EL (cell line): ENCODE results near the gene SLC35F3.

ENCODE experiments used
- DNase-seq: peaks from one replicate; pipeline ENCODE4 v3.0.0-alpha.2; 2016

Gene SLC35F3

DNA sequence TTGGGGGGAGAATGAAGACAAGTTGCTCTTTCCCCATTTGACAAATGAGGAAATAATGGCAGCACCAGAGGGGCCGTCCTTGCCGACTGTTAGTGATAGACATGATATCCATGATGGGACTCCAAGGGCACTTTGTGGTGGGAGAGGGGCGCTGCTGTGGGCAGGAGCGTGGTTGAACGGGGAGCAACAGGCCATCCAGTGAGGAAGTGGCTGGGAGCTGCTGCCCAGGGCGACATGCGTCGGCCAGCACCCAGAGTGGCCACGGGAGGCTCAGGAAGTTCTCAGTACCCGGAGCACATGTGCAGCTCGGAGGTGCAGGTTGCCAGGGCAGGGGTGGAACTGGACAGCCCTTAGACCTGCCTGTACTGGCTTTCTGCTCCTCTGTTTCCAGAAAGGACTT, 71.0 kb downstream of the SLC35F3 start:
- DNase-seq, result no peak

DNA sequence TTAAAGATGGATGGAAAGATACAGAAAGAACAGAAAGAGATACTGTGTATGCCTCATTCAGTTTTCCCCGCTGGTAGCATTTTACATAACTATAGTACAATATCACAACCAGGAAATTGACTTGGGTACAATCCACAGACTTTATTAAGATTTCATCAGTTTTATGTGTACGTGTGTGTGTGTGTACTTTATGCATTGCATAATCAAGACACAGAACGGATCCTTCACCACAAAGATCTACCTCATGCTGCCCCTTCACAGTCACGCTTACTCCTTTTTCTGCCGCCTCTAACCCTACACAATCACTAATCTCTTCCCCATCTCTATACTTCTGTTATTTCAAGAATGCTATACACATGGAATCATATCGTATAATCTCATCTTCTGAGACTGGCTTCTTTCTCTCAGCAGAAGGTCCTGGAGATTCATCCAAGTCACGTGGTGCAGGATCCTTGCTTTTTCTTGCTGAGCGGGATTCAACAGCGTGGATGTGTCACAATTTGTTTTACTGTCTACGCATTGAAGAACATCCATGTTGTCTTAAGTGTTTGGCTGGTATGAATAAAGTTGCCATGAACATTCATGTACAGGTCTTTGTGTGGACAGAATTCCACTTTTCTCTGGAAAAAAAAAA, 76.7 kb downstream of the SLC35F3 start:
- no peak for DNase-seq

DNA sequence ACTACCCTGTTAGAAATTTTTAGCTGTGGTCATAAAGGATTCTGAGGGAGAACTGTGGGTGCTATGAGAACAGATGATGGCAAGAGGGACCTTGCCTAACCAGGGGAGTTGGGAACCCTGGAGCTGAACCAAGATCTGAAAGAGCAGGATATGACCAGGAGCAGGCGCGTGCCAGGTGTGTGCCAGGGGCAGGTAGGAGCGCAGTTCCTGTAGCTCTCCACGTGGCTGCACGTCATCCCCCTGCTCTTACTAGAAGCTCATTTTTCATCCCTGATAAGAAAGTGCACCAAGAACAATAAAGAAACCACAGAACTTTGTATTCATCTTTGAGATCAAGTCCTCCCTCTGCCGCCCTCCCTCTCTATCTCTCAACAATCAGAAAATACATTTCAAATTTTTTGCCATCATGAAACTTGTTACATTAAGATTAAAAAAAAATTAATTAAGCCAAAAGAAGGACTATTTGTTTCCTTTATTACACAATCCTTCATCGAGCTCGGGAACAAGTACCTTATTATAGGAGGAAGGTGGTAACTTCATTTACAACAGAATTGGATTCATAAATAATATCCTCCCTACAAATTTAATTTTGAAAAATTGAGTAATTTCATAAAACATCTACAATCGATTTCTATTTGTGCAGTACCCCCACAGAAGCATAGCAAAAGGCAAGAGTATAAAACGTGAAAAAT, 78.5 kb downstream of the SLC35F3 start:
- DNase-seq, result no peak

DNA sequence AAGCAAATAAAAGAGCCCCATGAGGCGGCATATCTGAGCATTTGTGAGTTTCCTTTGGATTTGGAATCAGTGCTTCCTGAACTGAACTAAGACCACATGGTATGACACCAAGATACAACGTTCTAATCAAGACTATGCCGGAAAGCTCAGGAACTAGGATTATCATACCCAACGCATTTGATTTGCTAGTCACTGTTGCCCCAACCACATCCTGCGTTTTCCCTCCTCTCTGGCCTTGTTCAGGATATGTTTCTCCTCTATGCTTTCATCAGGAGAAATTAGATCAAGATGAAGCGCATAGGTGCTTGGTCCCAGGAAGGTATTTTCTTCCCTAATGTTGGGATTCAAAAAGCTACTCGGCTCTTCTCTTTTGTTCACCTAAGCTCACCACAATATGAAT, 79.3 kb downstream of the SLC35F3 start:
- DNase-seq, result no peak

DNA sequence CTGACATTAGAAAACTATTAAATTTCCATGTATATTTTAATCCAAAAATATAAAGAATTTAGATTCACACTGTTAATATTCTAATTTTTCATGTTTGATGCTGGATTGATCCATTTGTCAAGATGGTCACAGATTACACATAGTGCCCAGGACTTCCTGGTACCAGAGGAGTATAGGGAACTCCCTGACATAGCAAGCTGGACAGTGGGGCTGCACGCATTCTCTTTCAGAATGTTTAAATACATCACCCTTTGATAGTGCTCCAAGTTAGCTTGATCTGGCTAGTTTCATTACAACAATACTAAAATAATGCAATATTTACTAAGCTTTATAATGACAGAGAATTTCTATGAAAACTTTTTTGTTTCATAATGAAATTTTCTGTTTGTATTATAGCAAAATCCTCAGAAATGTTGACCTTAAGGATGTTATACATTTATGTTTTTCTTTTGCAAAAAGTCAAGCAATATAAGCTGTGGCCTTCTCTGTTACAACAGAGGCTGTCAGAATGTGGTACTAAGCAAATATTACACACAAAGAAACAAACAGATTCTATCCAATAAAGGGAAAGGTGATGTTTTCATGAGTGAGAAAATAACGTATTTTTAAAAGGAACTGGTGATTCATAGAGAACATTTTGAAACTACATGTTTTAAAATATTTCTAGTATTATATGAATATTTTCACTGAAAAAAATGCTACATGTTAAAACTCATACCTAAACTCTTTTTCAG, 84.7 kb downstream of the SLC35F3 start:
- no peak for DNase-seq

DNA sequence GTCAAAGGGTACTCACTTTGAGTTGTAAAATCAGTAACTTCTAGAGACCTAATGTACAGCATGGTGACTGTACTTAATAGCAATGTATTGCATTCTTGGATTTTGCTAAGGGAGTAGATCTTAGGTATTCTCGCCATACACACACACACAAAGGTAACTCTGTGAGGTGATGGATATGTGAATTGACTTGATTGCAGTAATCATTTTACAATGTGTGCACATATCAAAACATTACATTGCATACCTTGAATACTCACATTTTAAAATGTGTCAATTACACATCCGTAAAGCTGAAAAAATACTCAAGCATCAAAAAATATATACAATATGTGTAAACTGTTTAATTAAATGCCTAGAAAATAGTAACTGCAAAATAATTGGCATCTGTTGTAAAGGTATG, 86.0 kb downstream of the SLC35F3 start:
- DNase-seq, result no peak

DNA sequence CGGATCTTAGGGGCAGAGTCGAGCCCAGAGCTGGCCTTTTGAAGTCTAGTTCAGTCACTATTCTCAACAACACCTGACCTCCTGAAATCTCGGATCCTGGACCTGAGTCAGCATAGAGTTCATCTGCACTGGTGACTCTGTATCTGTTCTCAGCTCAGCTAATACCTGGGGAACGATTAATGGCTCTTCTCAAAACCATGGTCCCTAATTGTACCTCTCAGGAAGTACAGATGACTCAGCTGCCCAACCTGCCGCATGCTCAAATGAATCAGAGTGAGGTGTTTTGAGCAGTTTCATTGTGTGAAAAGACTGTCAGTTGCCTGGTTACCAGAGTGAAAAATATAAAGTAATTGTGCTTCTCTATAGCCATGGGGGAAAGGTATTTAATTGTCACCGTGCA, 89.2 kb downstream of the SLC35F3 start:
- DNase-seq, result no peak

DNA sequence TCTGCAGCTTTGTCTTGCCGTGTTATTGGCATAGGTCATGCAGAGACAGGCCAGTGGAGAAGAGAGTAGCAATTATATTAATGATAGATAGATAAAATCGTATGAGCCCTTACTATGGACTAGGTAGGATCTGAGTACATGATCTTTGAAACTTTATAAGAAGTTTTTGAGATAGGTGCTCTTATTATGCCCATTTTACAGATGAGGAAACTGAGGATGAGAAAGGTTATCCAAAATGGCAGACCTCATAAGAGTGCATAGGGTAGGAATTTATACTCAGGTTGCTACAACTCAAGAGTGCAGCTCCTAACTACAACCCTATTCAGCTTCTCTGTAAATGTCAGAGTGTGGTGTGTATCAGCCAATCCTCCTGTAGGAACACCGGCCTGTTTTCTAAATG, 89.6 kb downstream of the SLC35F3 start:
- DNase-seq, result no peak

DNA sequence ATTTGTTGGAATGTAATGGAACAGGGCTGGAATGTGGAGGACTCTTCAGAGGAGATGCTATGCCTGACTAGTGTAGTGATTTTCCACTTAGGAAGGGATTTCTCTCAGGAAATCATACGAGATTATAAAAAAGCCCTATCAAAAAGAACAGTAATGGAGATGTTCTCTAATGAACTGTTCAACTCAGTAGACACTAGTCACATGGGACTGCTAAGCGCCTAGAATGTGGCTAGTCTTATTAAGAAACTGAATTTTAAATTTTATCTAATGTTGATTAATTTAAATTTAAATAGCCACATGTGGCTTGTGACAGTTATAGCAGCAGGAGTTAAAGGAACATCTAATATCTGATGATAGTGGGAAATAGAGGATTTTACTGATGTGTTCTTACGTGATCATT, 94.0 kb downstream of the SLC35F3 start:
- no peak for DNase-seq

DNA sequence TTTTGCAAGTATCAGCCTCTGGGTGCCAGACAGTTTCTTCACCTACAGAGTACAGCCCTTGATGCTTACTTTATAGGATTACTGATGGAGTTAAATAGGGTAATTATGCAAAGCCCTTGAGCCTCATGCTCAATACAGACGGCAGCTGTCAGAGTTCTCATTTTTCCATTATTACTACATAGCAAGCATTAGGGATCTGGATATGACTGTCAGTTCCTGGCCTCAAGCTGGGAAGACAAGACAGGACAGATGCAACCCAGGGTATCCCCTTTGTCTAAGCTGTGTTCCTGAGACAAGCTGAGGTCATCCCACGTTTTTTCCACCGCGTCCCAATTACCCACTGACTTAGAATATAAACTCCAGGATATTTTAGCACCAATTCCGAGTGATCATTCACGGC, 94.4 kb downstream of the SLC35F3 start:
- DNase-seq, result no peak

DNA sequence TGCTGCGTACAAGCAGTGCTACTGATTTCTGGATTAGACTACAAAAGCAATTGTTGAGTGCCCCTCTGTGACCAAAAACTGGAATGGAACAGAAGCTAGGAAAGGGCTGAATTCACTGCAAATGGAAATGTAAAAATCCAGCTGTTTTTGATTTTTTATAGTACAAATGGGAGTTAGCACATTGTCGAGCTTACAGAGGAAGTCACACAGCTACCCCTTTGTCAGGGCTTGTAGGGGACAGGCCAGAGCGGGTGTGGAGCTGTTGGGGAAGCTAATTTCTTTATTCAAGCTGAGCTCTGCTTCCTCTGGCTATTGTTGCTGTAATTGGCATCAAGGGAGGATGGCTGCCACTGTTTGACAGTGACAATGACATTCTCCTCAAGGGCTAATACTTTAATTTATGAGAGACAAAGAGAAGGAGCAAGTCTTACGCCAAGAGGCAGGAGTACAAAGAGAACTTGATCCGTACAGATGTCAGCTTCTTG, 96.1 kb downstream of the SLC35F3 start:
- no peak for DNase-seq

DNA sequence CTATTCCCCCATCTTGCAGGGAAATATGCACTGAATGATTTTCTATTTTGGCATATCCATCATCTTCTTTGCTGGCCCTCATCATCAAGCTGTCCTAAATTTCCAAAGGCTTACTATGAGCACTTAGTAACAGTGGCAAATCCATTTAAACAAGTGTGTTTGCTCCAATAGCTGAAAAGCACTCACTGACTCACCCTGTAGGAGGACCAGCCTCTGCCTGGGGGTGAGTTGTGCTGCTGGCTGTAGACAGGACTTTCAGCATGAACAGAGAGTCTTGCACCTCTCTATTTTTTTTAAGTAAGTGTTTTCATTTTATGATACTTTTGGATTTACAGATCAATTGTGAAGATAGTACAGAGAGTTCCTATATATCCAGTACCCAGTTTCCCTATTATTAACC, 97.3 kb downstream of the SLC35F3 start:
- no peak for DNase-seq

DNA sequence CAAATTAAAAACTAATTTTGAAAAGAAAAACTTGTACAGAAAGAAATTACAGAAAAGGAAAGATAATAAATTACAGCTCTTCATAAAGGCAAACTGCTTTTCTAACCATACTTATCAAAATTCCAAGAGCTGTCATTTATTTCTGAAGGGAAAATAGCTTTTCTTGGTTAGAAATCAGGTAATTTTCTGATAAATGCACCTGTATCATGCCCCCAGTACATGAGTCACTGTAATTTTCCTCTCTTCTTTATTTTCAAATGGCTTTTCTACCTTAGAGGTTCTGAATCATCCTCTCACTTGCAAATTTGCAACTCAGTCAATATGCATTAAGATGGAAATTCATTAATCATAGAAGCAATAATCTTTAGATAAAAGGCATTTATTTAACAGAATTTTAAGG, 100.1 kb downstream of the SLC35F3 start:
- no peak for DNase-seq

DNA sequence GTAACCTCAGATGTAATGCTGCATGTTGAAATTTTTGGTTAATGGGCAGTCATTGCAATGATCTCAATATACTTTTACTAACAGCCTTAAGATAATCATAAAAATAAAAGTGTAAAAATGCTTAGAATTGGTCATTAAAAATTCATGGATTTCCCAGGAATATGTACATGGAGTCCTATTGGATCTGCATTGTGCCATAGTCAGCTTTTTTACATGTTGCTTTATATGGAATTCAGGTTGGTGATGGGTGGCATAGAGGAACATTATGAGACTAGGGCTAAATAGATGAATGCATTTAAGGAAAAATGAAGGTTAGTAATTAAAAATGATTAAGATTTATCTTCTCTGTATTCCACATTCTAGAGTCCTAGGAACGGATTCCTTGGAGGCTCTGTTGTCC, 103.2 kb downstream of the SLC35F3 start:
- no peak for DNase-seq

DNA sequence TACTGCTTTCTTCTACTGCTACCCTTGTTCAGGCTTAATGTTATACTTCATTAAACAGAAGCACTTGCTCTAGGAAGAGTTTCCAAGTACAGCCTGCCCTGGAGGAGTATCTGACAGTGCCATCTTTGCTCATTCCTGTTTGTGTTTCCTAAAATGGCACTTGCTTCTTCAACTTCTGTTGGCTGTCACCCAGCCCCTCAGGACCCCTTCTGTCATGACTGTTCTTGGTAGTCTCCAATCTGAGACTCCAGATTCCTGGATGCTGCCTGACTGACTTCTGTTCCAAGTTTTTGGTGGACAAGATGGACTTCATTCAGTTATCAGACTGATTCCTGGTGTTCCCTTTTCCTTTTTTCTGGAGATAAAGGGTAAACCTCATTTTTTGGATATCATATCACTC, 104.1 kb downstream of the SLC35F3 start:
- DNase-seq, result no peak

DNA sequence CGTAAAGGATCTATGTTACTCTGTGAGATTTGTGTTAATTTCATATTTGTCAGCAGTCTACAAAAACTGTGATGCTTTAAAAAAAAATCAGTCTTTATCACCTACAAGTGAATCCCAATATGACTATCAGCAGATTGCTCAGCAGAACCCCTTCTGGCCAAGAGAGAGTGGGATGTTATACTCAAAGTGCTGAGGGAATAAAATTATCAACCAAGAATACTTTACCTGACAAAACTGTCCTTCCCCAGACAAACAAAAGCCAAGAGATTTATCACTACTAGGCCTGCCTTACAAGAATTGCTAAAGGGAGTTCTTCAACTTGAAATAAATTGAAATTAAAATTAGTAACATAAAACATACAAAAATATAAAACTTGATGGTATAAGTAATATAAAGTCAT, 105.2 kb downstream of the SLC35F3 start:
- DNase-seq, result no peak

DNA sequence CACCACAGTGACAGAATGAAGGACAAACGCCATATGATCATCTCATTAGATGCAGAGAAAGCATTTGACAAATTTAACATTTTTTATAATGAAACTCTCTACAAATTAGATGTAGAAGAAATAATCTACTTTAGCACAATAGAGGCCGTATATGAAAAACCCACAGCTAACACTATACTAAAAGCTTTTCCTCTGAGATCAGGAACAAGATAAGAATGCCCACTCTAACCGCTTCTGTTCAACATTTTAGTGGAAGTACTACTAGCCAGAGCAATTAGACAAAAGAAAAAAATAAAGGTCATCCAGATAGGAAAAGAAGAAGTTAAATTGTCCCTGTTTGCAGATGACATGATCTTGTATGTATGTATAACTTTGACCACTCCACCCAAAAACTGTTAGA, 109.7 kb downstream of the SLC35F3 start:
- DNase-seq, result no peak

DNA sequence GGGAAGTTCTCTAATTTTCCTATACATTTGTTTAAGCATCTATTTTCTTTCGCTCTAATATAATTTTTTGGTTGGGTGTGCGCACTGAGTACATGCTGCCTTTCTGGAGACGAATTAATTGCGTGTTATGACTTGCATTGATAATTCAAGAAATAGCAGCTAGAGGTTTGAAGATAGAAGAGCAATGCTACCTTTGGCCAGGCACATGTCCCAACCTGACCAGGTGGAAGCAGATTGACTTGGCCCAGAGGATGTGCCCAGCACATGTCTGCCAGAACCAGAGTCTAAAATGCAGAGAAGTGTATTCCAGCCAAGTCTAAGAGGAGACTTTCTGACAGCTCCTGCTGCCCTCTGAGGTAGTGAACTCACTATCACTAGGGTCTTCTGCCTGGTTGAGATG, 114.3 kb downstream of the SLC35F3 start:
- DNase-seq, result no peak

DNA sequence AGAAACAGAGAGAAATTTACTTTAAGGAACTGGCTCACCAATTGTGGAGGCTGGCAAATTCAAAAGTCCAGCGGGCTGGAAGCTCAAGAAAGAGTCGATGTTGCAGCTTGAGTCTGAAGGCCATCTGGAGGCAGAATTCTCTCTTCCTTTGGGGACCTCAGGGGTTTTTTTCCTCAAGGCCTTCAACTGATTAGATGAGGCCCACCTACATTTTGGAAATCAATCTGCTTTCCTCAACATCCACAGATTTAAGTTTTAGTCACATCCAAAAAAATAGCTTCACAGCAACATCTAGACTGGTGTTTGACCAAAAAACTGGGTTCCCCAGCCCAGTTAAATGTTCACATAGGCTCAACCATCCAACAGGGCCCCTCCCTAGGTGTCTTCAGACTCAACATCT, 114.9 kb downstream of the SLC35F3 start:
- DNase-seq, result no peak

DNA sequence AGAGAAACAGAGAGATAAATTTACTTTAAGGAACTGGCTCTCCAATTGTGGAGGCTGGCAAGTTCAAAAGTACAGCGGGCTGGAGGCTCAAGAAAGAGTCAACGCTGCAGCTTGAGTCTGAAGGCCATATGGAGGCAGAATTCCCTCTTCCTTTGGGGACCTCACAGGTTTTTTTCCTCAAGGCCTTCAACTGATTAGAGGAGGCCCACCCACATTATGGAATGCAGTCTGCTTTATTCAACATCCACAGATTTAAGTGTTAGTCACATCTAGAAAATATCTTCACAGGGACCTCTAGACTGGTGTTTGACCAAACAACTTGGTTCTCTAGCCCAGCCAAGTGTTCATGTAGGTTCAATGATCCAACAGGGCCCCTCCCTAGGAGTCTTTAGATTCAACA, 117.8 kb downstream of the SLC35F3 start:
- DNase-seq, result no peak

DNA sequence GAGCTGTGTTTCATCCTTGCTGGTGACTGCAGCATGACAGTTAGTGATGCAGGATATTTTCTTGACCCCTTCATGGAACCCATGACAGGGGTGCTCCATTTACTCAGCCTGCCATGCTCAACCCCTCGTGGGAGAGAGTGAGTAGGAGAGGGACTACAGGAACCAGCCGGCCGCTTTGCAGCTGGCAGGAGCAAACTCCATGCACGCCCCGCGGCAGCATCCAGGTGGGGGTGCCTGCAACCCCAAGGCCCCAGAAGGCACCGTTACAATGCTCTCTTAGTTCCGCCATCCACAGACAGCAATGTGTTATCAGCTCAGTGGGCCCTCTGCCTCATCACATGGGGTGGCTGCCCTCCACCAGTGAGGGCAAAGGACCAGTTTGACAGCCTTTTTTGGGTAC, 135.1 kb downstream of the SLC35F3 start:
- no peak for DNase-seq

DNA sequence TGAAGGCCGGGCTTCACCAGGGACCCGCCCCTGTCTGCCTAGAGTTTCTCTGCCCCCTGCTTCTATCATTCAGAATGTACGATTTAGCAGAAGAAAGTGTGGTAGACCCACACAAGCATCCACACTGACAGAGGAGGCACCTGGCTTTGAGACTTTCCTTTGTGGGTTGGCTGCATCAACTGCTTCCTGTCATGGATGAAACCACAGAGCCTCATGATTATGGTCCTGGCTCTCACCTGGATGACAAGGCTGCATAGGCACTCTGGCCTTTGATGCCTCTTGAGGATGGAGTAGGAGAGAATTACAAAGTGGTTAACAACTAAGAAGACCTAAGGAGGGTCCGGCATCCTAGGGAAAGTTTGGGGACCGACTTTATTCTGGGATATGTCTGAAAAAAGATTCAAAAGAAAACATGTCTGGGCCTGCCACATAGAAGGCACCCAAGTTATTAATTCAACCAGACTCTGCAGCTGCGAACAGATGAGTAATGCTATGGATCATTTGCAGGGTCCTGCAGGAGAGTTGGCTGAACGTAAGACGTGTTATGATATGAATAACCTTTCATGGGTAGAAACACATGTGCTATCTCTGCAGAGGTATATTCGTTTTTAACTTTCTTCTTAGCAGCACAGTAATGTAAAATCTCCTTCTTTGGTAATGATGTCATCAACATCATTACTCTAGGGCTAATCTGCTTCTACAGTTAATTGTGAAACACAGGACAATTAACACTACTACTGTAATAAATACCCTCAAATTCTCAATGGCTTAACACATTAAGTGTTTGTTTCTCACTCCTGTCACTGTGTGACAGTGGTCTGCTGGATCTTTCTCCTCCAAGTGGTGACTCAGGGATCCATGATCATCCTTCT, 136.2 kb downstream of the SLC35F3 start:
- no peak for DNase-seq

DNA sequence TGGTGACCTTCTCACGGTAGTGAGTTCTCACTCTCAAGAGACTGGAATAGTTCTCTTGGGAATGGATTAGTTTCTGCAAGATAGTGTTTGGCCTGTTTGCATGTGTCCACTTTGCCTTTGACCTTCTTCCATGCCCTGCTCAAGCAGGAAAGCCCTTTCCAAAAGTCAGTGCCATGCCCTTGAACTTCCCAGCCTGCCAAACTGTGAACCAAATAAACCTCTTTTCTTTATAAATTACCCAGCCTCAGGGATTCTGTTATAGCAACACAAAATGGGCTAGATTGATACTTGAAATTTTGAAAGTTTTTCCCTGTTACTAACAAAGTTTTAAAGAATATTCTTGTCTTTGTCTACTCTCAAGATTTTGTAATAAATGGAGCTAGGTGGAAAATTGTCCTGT, 139.6 kb downstream of the SLC35F3 start:
- no peak for DNase-seq
